ENCODE results near the gene POMT2.

GRCh38 chr14:77320238-77320935 is at the start of gene POMT2:
- peak; percentile 33 to 84 for TF ChIP-seq POLR2A (IDR thresholded peaks at IDR 0.05)
- peak in 4 of 6 experiments; percentile 26 to 62 (median 52) for TF ChIP-seq CTCF (IDR thresholded peaks at IDR 0.05)
